H9 (cell line): ENCODE measurements around the gene MUL1. TPM values are rescaled to one million over a fixed set of nuclear protein-coding genes. Genes with fewer than 3 reads are reported as not detected.

ENCODE experiments used
- DNase-seq: peaks from one replicate; pipeline ENCODE4 v3.0.0-alpha.2; 2017
- H2AFZ ChIP-seq: one replicate; pipeline ENCODE4 v1.6.1; 2013; ENCODE audit warnings: mild to moderate bottlenecking, low read length, control low read depth, moderate library complexity
- H2AK5ac ChIP-seq: 2 replicates; pipeline ENCODE4 v1.6.1; 2013; ENCODE audit warnings: low read length, control low read depth, mixed read lengths; ENCODE audit not compliant: insufficient read length
- H2BK120ac ChIP-seq: one replicate; pipeline ENCODE4 v1.6.1; 2013; ENCODE audit warnings: low read depth, mild to moderate bottlenecking, low read length, control low read depth, inconsistent platforms; ENCODE audit not compliant: poor library complexity, severe bottlenecking
- H2BK12ac ChIP-seq: 2 replicates; pipeline ENCODE4 v1.6.1; 2013; ENCODE audit warnings: low read length, control low read depth, mixed read lengths, low read depth; ENCODE audit not compliant: insufficient read length
- H2BK15ac ChIP-seq: 2 replicates; pipeline ENCODE4 v1.6.1; 2013; ENCODE audit warnings: low read depth, low read length, control low read depth
- H2BK20ac ChIP-seq: one replicate; pipeline ENCODE4 v1.6.1; 2013; ENCODE audit warnings: low read depth, mild to moderate bottlenecking, low read length, control low read depth, inconsistent platforms; ENCODE audit not compliant: poor library complexity, severe bottlenecking
- H2BK5ac ChIP-seq: 2 replicates; pipeline ENCODE4 v1.6.1; 2013; ENCODE audit warnings: low read length, control low read depth, mixed read lengths; ENCODE audit not compliant: insufficient read length
- H3K14ac ChIP-seq: 2 replicates; pipeline ENCODE4 v1.6.1; 2013; ENCODE audit warnings: low read length, control low read depth; ENCODE audit not compliant: insufficient read depth
- H3K18ac ChIP-seq: 2 replicates; pipeline ENCODE4 v1.6.1; 2013; ENCODE audit warnings: low read depth, mild to moderate bottlenecking, mixed read lengths, low read length, control low read depth; ENCODE audit not compliant: insufficient read length
- H3K23ac ChIP-seq: 2 replicates; pipeline ENCODE4 v1.6.1; 2013; ENCODE audit warnings: low read length, control low read depth, mixed read lengths, low read depth; ENCODE audit not compliant: insufficient read length
- H3K23me2 ChIP-seq: 2 replicates; pipeline ENCODE4 v1.6.1; 2013; ENCODE audit warnings: low read depth, mild to moderate bottlenecking, mixed read lengths, low read length, control low read depth; ENCODE audit not compliant: insufficient read length, poor library complexity, severe bottlenecking
- H3K27ac ChIP-seq: 2 replicates; pipeline ENCODE4 v1.5.1; 2013; ENCODE audit warnings: low read length, control low read depth, mixed read lengths, low read depth; ENCODE audit not compliant: insufficient read length
- H3K27me3 ChIP-seq: 2 replicates; pipeline ENCODE4 v1.6.1; 2013; ENCODE audit warnings: low read length, control low read depth, inconsistent platforms; ENCODE audit not compliant: insufficient read depth
- H3K4ac ChIP-seq: 2 replicates; pipeline ENCODE4 v1.6.1; 2013; ENCODE audit warnings: low read depth, mild to moderate bottlenecking, control low read depth, inconsistent platforms, low read length, moderate library complexity
- H3K4me1 ChIP-seq: 2 replicates; pipeline ENCODE4 v1.6.1; 2013; ENCODE audit warnings: low read length, control low read depth, inconsistent platforms; ENCODE audit not compliant: insufficient read depth
- H3K4me2 ChIP-seq: 2 replicates; pipeline ENCODE4 v1.6.1; 2013; ENCODE audit warnings: low read length, control low read depth, mixed read lengths; ENCODE audit not compliant: insufficient read length, insufficient read depth
- H3K56ac ChIP-seq: 2 replicates; pipeline ENCODE4 v1.6.1; 2013; ENCODE audit warnings: low read depth, mild to moderate bottlenecking, mixed read lengths, low read length, control low read depth; ENCODE audit not compliant: insufficient read length
- H3K79me1 ChIP-seq: 2 replicates; pipeline ENCODE4 v1.6.1; 2013; ENCODE audit warnings: low read depth, mild to moderate bottlenecking, moderate library complexity, low read length, control low read depth, inconsistent platforms; ENCODE audit not compliant: insufficient read depth, poor library complexity, severe bottlenecking
- H3K79me2 ChIP-seq: 2 replicates; pipeline ENCODE4 v1.6.1; 2013; ENCODE audit warnings: low read length, control low read depth, inconsistent platforms; ENCODE audit not compliant: insufficient read depth
- H3K9ac ChIP-seq: 2 replicates; pipeline ENCODE4 v1.6.1; 2013; ENCODE audit warnings: low read length, control low read depth, mixed read lengths; ENCODE audit not compliant: insufficient read length; ENCODE audit errors: extremely low read depth
- H3K9me3 ChIP-seq: one replicate; pipeline ENCODE4 v1.6.1; 2013; ENCODE audit warnings: low read depth, low read length, inconsistent platforms; ENCODE audit not compliant: control insufficient read depth
- H3T11ph ChIP-seq: one replicate; pipeline ENCODE4 v1.6.1; 2013; ENCODE audit warnings: mild to moderate bottlenecking, low read length, control low read depth, inconsistent platforms
- H4K20me1 ChIP-seq: one replicate; pipeline ENCODE4 v1.6.1; 2013; ENCODE audit not compliant: control insufficient read depth, insufficient read length, insufficient read depth
- H4K5ac ChIP-seq: 2 replicates; pipeline ENCODE4 v1.6.1; 2013; ENCODE audit warnings: low read depth, mild to moderate bottlenecking, mixed read lengths, low read length, control low read depth; ENCODE audit not compliant: insufficient read length
- H4K8ac ChIP-seq: replicated peaks from 2 replicates; pipeline ENCODE4 v1.6.1; 2013; ENCODE audit warnings: low read length, control low read depth, mixed read lengths, low read depth; ENCODE audit not compliant: insufficient read length
- H4K91ac ChIP-seq: 2 replicates; pipeline ENCODE4 v1.6.1; 2013; ENCODE audit warnings: low read depth, mild to moderate bottlenecking, moderate library complexity, mixed read lengths, low read length, control low read depth; ENCODE audit not compliant: insufficient read length
- H3K27ac Mint-ChIP-seq, 3 experiments: 2 replicates in 2 of 3; 3 replicates in 1 of 3; pipeline ENCODE4 v1.8.0; 2020 to 2021; ENCODE audit warnings: mixed read lengths in 3 of 3, mild to moderate bottlenecking in 1 of 3, moderate library complexity in 1 of 3
- H3K27me3 Mint-ChIP-seq: 2 replicates; pipeline ENCODE4 v1.8.0; 2021; ENCODE audit warnings: low read depth, mild to moderate bottlenecking, moderate library complexity, mixed read lengths
- H3K36me3 Mint-ChIP-seq, 3 experiments: 2 replicates in 2 of 3; 3 replicates in 1 of 3; pipeline ENCODE4 v1.8.0; 2020 to 2021; ENCODE audit warnings: low read depth in 3 of 3, mixed read lengths in 3 of 3; ENCODE audit not compliant: insufficient read depth in 1 of 3
- H3K4me1 Mint-ChIP-seq, 2 experiments: 2 replicates each; pipeline ENCODE4 v1.8.0; 2020; ENCODE audit warnings: mixed read lengths in 2 of 2
- H3K4me3 Mint-ChIP-seq, 2 experiments: 2 replicates in 1 of 2; 3 replicates in 1 of 2; pipeline ENCODE4 v1.8.0; 2020 to 2021; ENCODE audit warnings: mild to moderate bottlenecking in 2 of 2, mixed read lengths in 2 of 2, moderate library complexity in 1 of 2
- H3K9me3 Mint-ChIP-seq, 2 experiments: 2 replicates in 1 of 2; 3 replicates in 1 of 2; pipeline ENCODE4 v1.8.0; 2020; ENCODE audit warnings: mild to moderate bottlenecking in 2 of 2, mixed read lengths in 2 of 2, moderate library complexity in 1 of 2
- CTCF ChIP-seq: fragments of 200-600 bp; sonication (generic); conservative IDR thresholded peaks from 3 replicates; pipeline ENCODE4 v1.8.0; 2021; ENCODE audit warnings: antibody characterized with exemption, mild to moderate bottlenecking
- WGBS: extraction: QIAGEN DNeasy Blood & Tissue Kit; methylation state at CpG from one replicate; pipeline ENCODE4 v1.1.7; 2013; ENCODE audit warnings: missing lambda C conversion rate, low lambda C conversion rate, mixed read lengths; ENCODE audit not compliant: insufficient read length; ENCODE audit errors: extremely low coverage; 5-methylcytosine and 5-hydroxymethylcytosine counted together
- total RNA-seq: library from RNA; stranded (reverse); gene quantifications from 2 replicates; pipeline ENCODE4 v1.2.1, GENCODE V29; 2021

MUL1 gene
- total RNA-seq, 1 experiment from 2014 or later: 27.1 TPM

- no peak overlapping the region for H2BK5ac ChIP-seq
- H3K56ac ChIP-seq: no peak overlapping the region
- no peak overlapping the region for H3K27ac Mint-ChIP-seq
- H4K91ac ChIP-seq: no peak overlapping the region
- H3K4me2 ChIP-seq: no peak overlapping the region
- H3T11ph ChIP-seq: no peak overlapping the region
- H3K27me3 ChIP-seq: peaks cover 38% of the 10 kb centered on the region
- no peak overlapping the region for H3K27ac ChIP-seq
- H3K9me3 ChIP-seq: no peaks in the 10 kb centered on the region
- no peak overlapping the region for H3K4me3 Mint-ChIP-seq
- no peak overlapping the region for H3K4ac ChIP-seq
- H4K5ac ChIP-seq: no peak overlapping the region
- no peak for TF ChIP-seq CTCF
- H3K4me1 ChIP-seq: no peaks in the 10 kb centered on the region
- H2BK15ac ChIP-seq: no peak overlapping the region
- no peak overlapping the region for H3K18ac ChIP-seq
- no peak overlapping the region for H2AFZ ChIP-seq
- H3K27me3 Mint-ChIP-seq: peaks cover 40% of the 10 kb centered on the region
- H4K20me1 ChIP-seq: no peaks in the 10 kb centered on the region
- peaks cover 17% of the 10 kb centered on the region for H3K23me2 ChIP-seq
- H3K9me3 Mint-ChIP-seq: no peaks in the 10 kb centered on the region; a peak in 1 of 5 replicates
- no peak overlapping the region for H2BK120ac ChIP-seq
- H3K9ac ChIP-seq: no peak overlapping the region
- H3K79me1 ChIP-seq: no peaks in the 10 kb centered on the region
- no peak overlapping the region for H2AK5ac ChIP-seq
- no peak for DNase-seq
- H2BK12ac ChIP-seq: no peak overlapping the region
- WGBS: no CpG with 5 or more reads among the region's 4 CpGs
- H3K14ac ChIP-seq: no peak overlapping the region
- H3K4me1 Mint-ChIP-seq: peaks cover 3 to 7% of the 10 kb centered on the region in 2 experiments
- H2BK20ac ChIP-seq: no peak overlapping the region
- H4K8ac ChIP-seq: no peak overlapping the region
- peaks cover 0 to 2% (median 0%) of the 10 kb centered on the region in 3 experiments; a peak in 1 of 7 replicates for H3K36me3 Mint-ChIP-seq
- H3K23ac ChIP-seq: no peak overlapping the region
- H3K79me2 ChIP-seq: no peaks in the 10 kb centered on the region
Measured at GRCh38 chr1:20555758-20556120, 47.8 kb upstream of the MUL1 start.
